ENCODE measurements around the gene TMPRSS4. TPM values are rescaled to one million over a fixed set of nuclear protein-coding genes. Genes with fewer than 3 reads are reported as not detected.

The TMPRSS4 gene
- total and polyA plus RNA-seq, 2 donors (not counting 1 experiment from before 2014, with no cell fraction given), result not detected

DNA sequence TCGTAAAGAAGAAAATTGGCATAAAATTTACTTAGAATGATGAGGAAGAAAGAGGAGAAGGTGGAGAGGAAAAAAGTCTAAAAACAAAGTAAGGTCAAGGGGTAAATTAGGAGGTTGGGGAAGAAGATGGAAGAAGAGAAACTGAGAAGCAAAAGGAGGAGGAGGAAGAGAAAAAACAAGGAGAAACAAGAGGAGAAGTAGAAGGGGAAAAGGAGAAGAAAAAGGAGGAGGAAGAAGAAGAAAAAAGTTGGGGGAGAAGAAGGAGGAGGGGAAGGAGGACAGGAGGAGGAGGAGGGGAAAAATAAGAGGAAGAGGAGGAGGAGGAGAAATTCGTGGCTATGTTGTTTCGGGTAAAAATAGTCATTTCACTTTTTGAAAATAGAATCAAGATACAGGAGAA, 48.3 kb upstream of the TMPRSS4 start:
- ATAC-seq (ENCODE audit: low read depth) (no peak), DNase-seq (no peak)
- no peak overlapping the region for H3K4me3 ChIP-seq (ENCODE audit: control extremely low read depth in 1 of 5, extremely low read depth in 1 of 5, insufficient read depth in 1 of 5, low read depth in 2 of 5, low read length in 4 of 5)
- no peak overlapping the region for H3K4me3 Mint-ChIP-seq
- TF ChIP-seq, protein P1, sequence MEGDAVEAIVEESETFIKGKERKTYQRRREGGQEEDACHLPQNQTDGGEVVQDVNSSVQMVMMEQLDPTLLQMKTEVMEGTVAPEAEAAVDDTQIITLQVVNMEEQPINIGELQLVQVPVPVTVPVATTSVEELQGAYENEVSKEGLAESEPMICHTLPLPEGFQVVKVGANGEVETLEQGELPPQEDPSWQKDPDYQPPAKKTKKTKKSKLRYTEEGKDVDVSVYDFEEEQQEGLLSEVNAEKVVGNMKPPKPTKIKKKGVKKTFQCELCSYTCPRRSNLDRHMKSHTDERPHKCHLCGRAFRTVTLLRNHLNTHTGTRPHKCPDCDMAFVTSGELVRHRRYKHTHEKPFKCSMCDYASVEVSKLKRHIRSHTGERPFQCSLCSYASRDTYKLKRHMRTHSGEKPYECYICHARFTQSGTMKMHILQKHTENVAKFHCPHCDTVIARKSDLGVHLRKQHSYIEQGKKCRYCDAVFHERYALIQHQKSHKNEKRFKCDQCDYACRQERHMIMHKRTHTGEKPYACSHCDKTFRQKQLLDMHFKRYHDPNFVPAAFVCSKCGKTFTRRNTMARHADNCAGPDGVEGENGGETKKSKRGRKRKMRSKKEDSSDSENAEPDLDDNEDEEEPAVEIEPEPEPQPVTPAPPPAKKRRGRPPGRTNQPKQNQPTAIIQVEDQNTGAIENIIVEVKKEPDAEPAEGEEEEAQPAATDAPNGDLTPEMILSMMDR (IDR thresholded peaks at IDR 0.05), result no peak
- no peak for TF ChIP-seq EZH2 (IDR thresholded peaks at IDR 0.05; ENCODE audit: borderline replicate concordance, insufficient read depth, low read depth, low read length, poor library complexity, severe bottlenecking)
- ChIA-PET CTCF (interaction anchor here (0.5 to 1.4 kb wide), 5 partner anchors 21 to 138 kb away, joined by 3 to 4 read pairs (median 3); partner anchors contain the start of gene IL10RA), POLR2A (interaction anchor here (1.2 kb wide), 1 partner anchor 13 kb away, joined by 5 read pairs; no protein-coding TSS in a partner anchor)
- H3K27me3 Mint-ChIP-seq, result no peaks in the 10 kb centered on the region
- H4K20me1 ChIP-seq (ENCODE audit: control insufficient read depth, insufficient read depth, low read length, poor library complexity, severe bottlenecking), result no peaks in the 10 kb centered on the region
- H3K36me3 ChIP-seq (replicated peaks in 1 of 2; ENCODE audit: control extremely low read depth in 1 of 2, control insufficient read depth in 1 of 2, extremely low read depth in 1 of 2, insufficient read depth in 2 of 2, low read length in 1 of 2), result no peaks in the 10 kb centered on the region
- no peaks in the 10 kb centered on the region for H3K27me3 ChIP-seq (replicated peaks in 1 of 4; ENCODE audit: control extremely low read depth in 1 of 4, control insufficient read depth in 3 of 4, insufficient read depth in 4 of 4, low read length in 3 of 4)
- no peak overlapping the region for H3K9ac ChIP-seq (ENCODE audit: low read length)
- peaks cover 0 to 8% of the 10 kb centered on the region in 2 donors for H3K4me1 ChIP-seq (ENCODE audit: control insufficient read depth in 2 of 2, insufficient read depth in 2 of 2, low read length in 2 of 2)
- H3K9me3 ChIP-seq (ENCODE audit: control extremely low read depth in 1 of 3, control insufficient read depth in 2 of 3, insufficient read depth in 1 of 3, low read length in 2 of 3), result no peaks in the 10 kb centered on the region
- no peak overlapping the region for H3K4me2 ChIP-seq (replicated peaks; ENCODE audit: low read depth, low read length, poor library complexity, severe bottlenecking)
- peaks cover 5% of the 10 kb centered on the region for H3K9me3 Mint-ChIP-seq (ENCODE audit: insufficient read depth)
- no peak overlapping the region for H3K27ac ChIP-seq (ENCODE audit: low read length in 2 of 2)
- intact Hi-C loops (cut with micrococcal nuclease), result no loop called here
- H3K27ac Mint-ChIP-seq, result no peak overlapping the region
- WGBS (ENCODE audit: insufficient coverage), result 50% methylated on average over 2 of the region's 3 CpGs
- H3K4me1 Mint-ChIP-seq, result peaks cover 19% of the 10 kb centered on the region
- H3K79me2 ChIP-seq (ENCODE audit: control insufficient read depth, insufficient read depth, low read length), result no peaks in the 10 kb centered on the region
- H2AFZ ChIP-seq (ENCODE audit: insufficient read depth, low read depth, low read length, poor library complexity, severe bottlenecking), result no peak overlapping the region

DNA sequence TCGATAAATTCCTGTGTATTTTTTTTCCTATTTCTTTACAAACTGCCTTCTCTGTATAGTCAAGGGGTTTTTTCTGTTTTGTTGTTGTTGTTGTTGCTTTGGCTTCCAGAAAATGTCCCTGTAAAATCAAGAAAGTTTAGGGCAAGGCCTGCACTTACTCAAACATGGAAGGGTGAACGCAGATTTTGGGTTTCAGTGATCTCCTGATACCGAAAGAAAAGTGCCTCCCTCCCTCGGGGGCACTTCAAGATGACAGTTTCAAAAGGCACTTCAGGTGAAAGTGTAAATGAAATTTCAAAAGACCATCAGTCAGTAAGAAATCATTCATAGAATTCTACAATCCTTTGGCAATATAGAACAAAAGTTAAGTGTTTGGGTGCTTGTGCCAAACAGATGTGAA, 43.4 kb upstream of the TMPRSS4 start:
- H3K4me2 ChIP-seq (replicated peaks; ENCODE audit: low read depth, low read length, poor library complexity, severe bottlenecking), result no peak overlapping the region
- H3K9ac ChIP-seq (ENCODE audit: low read length), result no peak overlapping the region
- Mint-ChIP-seq H3K4me1 (peaks cover 8% of the 10 kb centered on the region), H3K27me3 (no peaks in the 10 kb centered on the region), H3K27ac (no peak overlapping the region), H3K4me3 (no peak overlapping the region), H3K9me3 (ENCODE audit: insufficient read depth) (no peaks in the 10 kb centered on the region)
- no peak overlapping the region for H2AFZ ChIP-seq (ENCODE audit: insufficient read depth, low read depth, low read length, poor library complexity, severe bottlenecking)
- POLR2A ChIA-PET, result no interaction called here
- H3K27me3 ChIP-seq (replicated peaks in 1 of 4; ENCODE audit: control extremely low read depth in 1 of 4, control insufficient read depth in 3 of 4, insufficient read depth in 4 of 4, low read length in 3 of 4), result no peaks in the 10 kb centered on the region
- H3K79me2 ChIP-seq (ENCODE audit: control insufficient read depth, insufficient read depth, low read length), result no peaks in the 10 kb centered on the region
- intact Hi-C loops (cut with micrococcal nuclease), result no loop called here
- TF ChIP-seq EZH2 (IDR thresholded peaks at IDR 0.05; ENCODE audit: borderline replicate concordance, insufficient read depth, low read depth, low read length, poor library complexity, severe bottlenecking), result no peak
- TF ChIP-seq, protein P1 (IDR thresholded peaks at IDR 0.05), result no peak
- no peaks in the 10 kb centered on the region for H3K9me3 ChIP-seq (ENCODE audit: control extremely low read depth in 1 of 3, control insufficient read depth in 2 of 3, insufficient read depth in 1 of 3, low read length in 2 of 3)
- H3K27ac ChIP-seq (ENCODE audit: low read length in 2 of 2), result no peak overlapping the region
- no CpG with 5 or more reads among the region's 4 CpGs for WGBS (ENCODE audit: insufficient coverage)
- H4K20me1 ChIP-seq (ENCODE audit: control insufficient read depth, insufficient read depth, low read length, poor library complexity, severe bottlenecking), result no peaks in the 10 kb centered on the region
- CTCF ChIA-PET, result interaction anchor here (1.0 to 1.8 kb wide), 2 partner anchors 8 to 87 kb away, joined by 3 to 4 read pairs; no protein-coding TSS in a partner anchor
- ATAC-seq (ENCODE audit: low read depth) (no peak), DNase-seq (no peak)
- H3K36me3 ChIP-seq (replicated peaks in 1 of 2; ENCODE audit: control extremely low read depth in 1 of 2, control insufficient read depth in 1 of 2, extremely low read depth in 1 of 2, insufficient read depth in 2 of 2, low read length in 1 of 2), result no peaks in the 10 kb centered on the region
- H3K4me1 ChIP-seq (ENCODE audit: control insufficient read depth in 2 of 2, insufficient read depth in 2 of 2, low read length in 2 of 2), result no peaks in the 10 kb centered on the region
- H3K4me3 ChIP-seq (ENCODE audit: control extremely low read depth in 1 of 5, extremely low read depth in 1 of 5, insufficient read depth in 1 of 5, low read depth in 2 of 5, low read length in 4 of 5), result no peak overlapping the region

Data from B cell (primary cell).